ENCODE measurements around the gene DHRS1. TPM values are rescaled to one million over a fixed set of nuclear protein-coding genes. Genes with fewer than 3 reads are reported as not detected.

The DHRS1 gene
- total and polyA plus RNA-seq, 2 of the 4 experiments (the other 2 are of a cell fraction) = 15.8 to 38.6 TPM

DNA sequence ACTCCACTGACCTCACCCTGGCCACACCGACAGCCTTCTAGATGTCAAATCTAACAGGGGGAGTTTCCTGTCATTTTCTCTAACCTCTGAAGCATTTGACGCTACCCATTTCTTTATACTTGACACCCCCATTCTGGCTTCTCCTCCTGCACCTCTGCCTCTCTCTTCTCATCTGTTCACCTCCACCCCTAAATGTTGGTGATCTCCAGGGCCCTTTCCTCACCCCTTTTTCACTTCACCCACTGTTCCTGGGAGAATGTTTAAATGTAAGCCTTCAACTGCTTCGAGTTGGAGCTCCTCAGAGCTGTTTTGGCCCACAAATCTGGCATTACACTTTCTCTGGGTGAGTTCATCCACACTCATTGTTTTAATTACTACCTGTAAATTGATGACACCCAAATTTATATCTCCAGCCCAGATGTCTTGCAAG lies 27.7 kb downstream of the DHRS1 start (continued):
- TF ChIP-seq MAZ (IDR thresholded peaks at IDR 0.05; ENCODE audit: borderline replicate concordance, low read depth, low read length) = no peak

DNA sequence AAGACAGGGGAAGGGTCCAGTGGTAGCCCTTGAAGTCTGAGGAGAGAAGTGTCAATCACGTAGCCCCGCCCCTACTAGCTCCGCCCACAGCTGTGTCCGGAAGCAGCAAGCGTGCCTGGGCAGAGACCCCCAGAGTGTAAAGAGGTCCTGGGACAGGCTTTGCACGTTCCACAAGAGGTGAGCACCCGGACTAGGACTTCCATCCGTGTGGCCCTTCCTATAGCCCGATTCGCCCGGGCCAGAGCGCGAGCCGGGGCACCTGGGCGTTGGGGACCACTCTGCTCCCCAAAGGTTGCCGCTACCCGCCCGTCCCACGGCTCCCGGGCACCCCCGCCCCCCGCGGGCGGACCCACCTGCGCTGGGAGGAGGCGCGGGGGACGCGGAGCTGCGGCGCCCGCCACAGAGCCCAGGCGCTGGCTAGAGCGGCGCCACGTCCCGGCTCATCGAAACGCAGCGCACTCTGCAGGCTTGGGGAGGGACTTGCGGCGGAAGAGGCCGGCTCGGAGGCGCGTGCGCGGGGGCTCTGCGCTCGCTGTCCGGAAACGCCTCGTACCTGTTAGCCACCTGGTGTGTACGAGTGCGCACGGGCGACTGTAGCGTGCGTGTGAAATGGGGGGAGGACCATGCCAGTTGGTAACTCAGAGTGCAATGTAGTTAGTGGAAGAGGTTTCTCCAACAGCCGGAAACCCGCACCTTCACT lies 28.3 kb downstream of the DHRS1 start, which contains the start of gene RABGGTA:
Gene RABGGTA, minus strand, starts transcription at position 464 of the 700 bp plus-strand sequence. CDS start 482 bp downstream, outside the sequence.
- Histone ChIP-seq H4K91ac (ENCODE audit: insufficient read depth, low read depth, low read length) (peak within 1 kb of the TSS; percentile 92), H3K4ac (ENCODE audit: low read depth, low read length) (peak within 1 kb of the TSS; percentile 96), H3K56ac (ENCODE audit: extremely low read depth, insufficient read depth, low read length) (peak within 1 kb of the TSS; percentile 95), H3K27ac (ENCODE audit: insufficient read depth, low read length) (peak within 1 kb of the TSS; percentile 89), H2BK5ac (ENCODE audit: low read depth, low read length, poor library complexity, severe bottlenecking) (peak within 1 kb of the TSS; percentile 90), H4K5ac (ENCODE audit: low read depth, low read length) (peak within 1 kb of the TSS; percentile 94), H3K9me3 (ENCODE audit: control insufficient read depth, insufficient read depth, low read length) (no peaks in the 10 kb centered on the region), H3K27me3 (ENCODE audit: control insufficient read depth, insufficient read depth, low read length) (no peaks in the 10 kb centered on the region), H3K36me3 (ENCODE audit: control insufficient read depth, insufficient read depth, low read length) (peaks cover 22% of the 10 kb centered on the region), H2BK15ac (ENCODE audit: low read depth, low read length) (no peak within 1 kb of the TSS; the same call in 2 of the 3 replicates), H3K14ac (replicated peaks; ENCODE audit: low read depth, low read length) (peak within 1 kb of the TSS; percentile 97), H4K8ac (ENCODE audit: low read depth in 2 of 2, low read length in 2 of 2) (peak within 1 kb of the TSS; percentile 90 to 100), H3K4me1 (ENCODE audit: control insufficient read depth, insufficient read depth, low read length) (peaks cover 5% of the 10 kb centered on the region; the same call in 1 of the 2 replicates), H3K4me3 (ENCODE audit: insufficient read depth, low read depth, low read length) (peak within 1 kb of the TSS; percentile 63), H3K79me1 (ENCODE audit: low read depth in 1 of 2, low read length in 2 of 2) (peaks cover 12 to 30% of the 10 kb centered on the region in 2 experiments), H3K23ac (ENCODE audit: low read depth, low read length) (peak within 1 kb of the TSS; percentile 94), H4K20me1 (ENCODE audit: insufficient read depth, low read length) (no peaks in the 10 kb centered on the region), H3K9ac (ENCODE audit: low read depth, low read length) (peak within 1 kb of the TSS; percentile 92), H3K4me2 (ENCODE audit: low read depth, low read length) (peak within 1 kb of the TSS; percentile 88), H2AK5ac (ENCODE audit: low read depth, low read length) (peak within 1 kb of the TSS; percentile 83), H2AFZ (replicated peaks; ENCODE audit: low read length, poor library complexity) (peak within 1 kb of the TSS; percentile 97), H2BK20ac (ENCODE audit: low read depth, low read length) (no peak within 1 kb of the TSS), H3K18ac (ENCODE audit: low read depth, low read length) (peak within 1 kb of the TSS; percentile 78), H2BK120ac (ENCODE audit: low read depth, low read length) (peak within 1 kb of the TSS; percentile 63; the same call in 1 of the 2 replicates), H3K9me1 (ENCODE audit: insufficient read depth, low read length) (peaks cover 5% of the 10 kb centered on the region; the same call in 1 of the 2 replicates), H2AK9ac (replicated peaks; ENCODE audit: low read depth, low read length, poor library complexity) (peak within 1 kb of the TSS; percentile 100)
- ChIA-PET POLR2A (ENCODE audit: unreplicated experiment) (interaction anchor here (0.6 kb wide), 1 partner anchor 14 kb away, joined by 3 read pairs; no protein-coding TSS in a partner anchor), CTCF (interaction anchor here (0.8 to 2.0 kb wide), 4 partner anchors 9 to 29 kb away, joined by 3 to 11 read pairs (median 4); partner anchors contain the start of gene TINF2)
- ATAC-seq (ENCODE audit: low read depth) (peak; percentile 100), DNase-seq (peak; percentile 83)
- BruUV-seq (replicated peaks) = no TSS peak
- dilution Hi-C loops (cut with HindIII; ENCODE audit: low sequenced_read_pairs, unreplicated experiment) (no loop called here), intact Hi-C loops (cut with micrococcal nuclease) (loop anchor here (1.0 to 2.0 kb wide), 3 partner anchors 14 to 28 kb away; partner anchors contain the start of gene TINF2), in situ Hi-C loops (cut with MboI; ENCODE audit: low sequenced_read_pairs) (no loop called here)
- whole genome bisulfite sequencing, 2 experiments (ENCODE audit: extremely low coverage in 2 of 2, insufficient read length in 1 of 2) = 0% methylated on average over 36 of the region's 61 CpGs; no CpG with 5 or more reads in 1 of the 2 experiments
- TF ChIP-seq BHLHE40 (IDR thresholded peaks at IDR 0.05; ENCODE audit: low read depth, low read length) = peak; percentile 38
- TF ChIP-seq CEBPB (IDR thresholded peaks at IDR 0.05; ENCODE audit: low read depth, low read length) = no peak
- TF ChIP-seq RAD21 (IDR thresholded peaks at IDR 0.05; ENCODE audit: low read length) = 0 out of 2 replicates have a peak, but pooled peaks have one; percentile 30
- no peak for TF ChIP-seq FOS (IDR thresholded peaks at IDR 0.05; ENCODE audit: low read depth, low read length)
- peak; percentile 37 for TF ChIP-seq SMC3 (IDR thresholded peaks at IDR 0.05; ENCODE audit: low read depth, low read length)
- TF ChIP-seq MAZ (IDR thresholded peaks at IDR 0.05; ENCODE audit: borderline replicate concordance, low read depth, low read length) = peak; percentile 67; the same call in 1 of the 2 replicates
- peak; percentile 87 for TF ChIP-seq CTCF (conservative IDR thresholded peaks at IDR 0.05; ENCODE audit: low read depth, low read length)
- no peak for TF ChIP-seq ELK1 (IDR thresholded peaks at IDR 0.05; ENCODE audit: borderline replicate concordance, low read depth, low read length)
- TF ChIP-seq CHD1 (IDR thresholded peaks at IDR 0.05; ENCODE audit: low read depth, low read length) = no peak
- TF ChIP-seq POLR2A (IDR thresholded peaks at IDR 0.05; ENCODE audit: low read depth, low read length) = peak; percentile 63; the same call in 1 of the 2 replicates
- peak; percentile 71; the same call in 1 of the 2 replicates for TF ChIP-seq MXI1 (IDR thresholded peaks at IDR 0.05; ENCODE audit: borderline replicate concordance, low read depth, low read length)
